HEK293 (cell line): Measurements from ENCODE around the gene SLC44A5.

ENCODE experiments used
- CTCF ChIA-PET: fragments of 350-600 bp; formaldehyde crosslinking; extraction: SDS; loops from one replicate; lab custom pipeline; 2021; ENCODE audit warnings: antibody characterized with exemption; lab: Yijun Ruan, JAX
- POLR2A ChIA-PET: fragments of 300-600 bp; formaldehyde crosslinking; extraction: SDS; loops from one replicate; lab custom pipeline; 2020; ENCODE audit warnings: antibody characterized with exemption, inconsistent platforms; lab: Yijun Ruan, JAX
- H3K27ac ChIP-seq: fragments of 200-500 bp; sonication (Bioruptor generic); 2 replicates; pipeline ENCODE4 v1.5.1; 2014; ENCODE audit warnings: low read depth, low read length, control low read depth, inconsistent platforms; ENCODE audit errors: extremely low read depth
- H3K36me3 ChIP-seq, 2 experiments: fragments of 200-500 bp in 1 of 2; sonication (Bioruptor generic) in 1 of 2; 1 replicate in 1 of 2; 2 replicates in 1 of 2; pipeline ENCODE4 v1.5.1; 2014 to 2017; ENCODE audit warnings: inconsistent platforms in 2 of 2, low read length in 2 of 2; ENCODE audit not compliant: control insufficient read depth in 2 of 2, insufficient read depth in 1 of 2
- H3K4me1 ChIP-seq: fragments of 200-500 bp; sonication (Bioruptor generic); 2 replicates; pipeline ENCODE4 v1.5.1; 2014; ENCODE audit warnings: mild to moderate bottlenecking, low read length, inconsistent platforms; ENCODE audit not compliant: control insufficient read depth, insufficient read depth
- H3K4me3 ChIP-seq: 2 replicates; pipeline ENCODE4 v1.5.1; 2011; ENCODE audit warnings: low read depth, mild to moderate bottlenecking, control low read depth, low read length, moderate library complexity
- H3K9me3 ChIP-seq: fragments of 200-500 bp; sonication (Bioruptor generic); 2 replicates; pipeline ENCODE4 v1.5.1; 2014; ENCODE audit warnings: low read depth, low read length, inconsistent platforms; ENCODE audit not compliant: control insufficient read depth, insufficient read depth
- BCL6B ChIP-seq: fragments of 450-650 bp; formaldehyde crosslinking; IDR thresholded peaks from 2 replicates; pipeline ENCODE4 v1.5.1; 2017; ENCODE audit warnings: missing biosample characterization, missing genetic modification characterization
- INSM2 ChIP-seq: fragments of 450-650 bp; formaldehyde crosslinking; IDR thresholded peaks from 2 replicates; pipeline ENCODE4 v1.5.1; 2016; ENCODE audit warnings: missing biosample characterization, missing genetic modification characterization
- KLF16 ChIP-seq: fragments of 450-650 bp; formaldehyde crosslinking; IDR thresholded peaks from 2 replicates; pipeline ENCODE4 v1.5.1; 2017; ENCODE audit warnings: missing biosample characterization, missing genetic modification characterization
- PATZ1 ChIP-seq: fragments of 450-650 bp; formaldehyde crosslinking; IDR thresholded peaks from 2 replicates; pipeline ENCODE4 v1.5.1; 2016; ENCODE audit warnings: missing biosample characterization, missing genetic modification characterization
- PRDM2 ChIP-seq: fragments of 450-650 bp; formaldehyde crosslinking; IDR thresholded peaks from 2 replicates; pipeline ENCODE4 v1.5.1; 2016; ENCODE audit warnings: missing biosample characterization, missing genetic modification characterization, borderline replicate concordance
- REST ChIP-seq: fragments of 450-650 bp; formaldehyde crosslinking; IDR thresholded peaks from 2 replicates; pipeline ENCODE4 v1.5.1; 2016; ENCODE audit warnings: missing biosample characterization, missing genetic modification characterization
- ZBTB8A ChIP-seq: fragments of 450-650 bp; formaldehyde crosslinking; IDR thresholded peaks from 2 replicates; pipeline ENCODE4 v1.5.1; 2016; ENCODE audit warnings: missing biosample characterization, missing genetic modification characterization
- ZNF2 ChIP-seq: fragments of 450-650 bp; formaldehyde crosslinking; IDR thresholded peaks from 2 replicates; pipeline ENCODE4 v1.5.1; 2016; ENCODE audit warnings: missing biosample characterization, missing genetic modification characterization
- ZNF366 ChIP-seq: fragments of 450-650 bp; formaldehyde crosslinking; conservative IDR thresholded peaks from 2 replicates; pipeline ENCODE4 v1.5.1; 2016; ENCODE audit warnings: missing biosample characterization, missing genetic modification characterization
- ZNF639 ChIP-seq: fragments of 450-650 bp; formaldehyde crosslinking; IDR thresholded peaks from 2 replicates; pipeline ENCODE4 v1.5.1; 2016; ENCODE audit warnings: missing biosample characterization, missing genetic modification characterization

SLC44A5 gene

GRCh38 chr1:75345538-75346292 is 265.2 kb downstream of the SLC44A5 start (continued):
- TF ChIP-seq ZNF2 (tag by site-specific recombination) (no peak), KLF16 (tag by site-specific recombination) (no peak), ZNF366 (tag by site-specific recombination) (peak; percentile 82)

GRCh38 chr1:75342786-75343185 is 268.1 kb downstream of the SLC44A5 start:
- Histone ChIP-seq H3K4me3 (no peak overlapping the region), H3K36me3 (peaks cover 0 to 9% of the 10 kb centered on the region in 2 experiments; a peak in 1 of 3 replicates), H3K9me3 (no peaks in the 10 kb centered on the region), H3K4me1 (peaks cover 27% of the 10 kb centered on the region), H3K27ac (no peak overlapping the region)
- CTCF ChIA-PET = interaction anchor here (1.3 kb wide), 1 partner anchor 12 kb away, joined by 4 read pairs; no protein-coding TSS in a partner anchor
- no peak for TF ChIP-seq ZNF639 (tag by site-specific recombination)
- no peak for TF ChIP-seq INSM2 (tag by site-specific recombination)
- no peak for TF ChIP-seq PATZ1 (tag by site-specific recombination)
- TF ChIP-seq KLF16 (tag by site-specific recombination) = no peak
- TF ChIP-seq REST = no peak
- TF ChIP-seq PRDM2 = no peak
- TF ChIP-seq ZBTB8A (tag by site-specific recombination) = no peak
- TF ChIP-seq BCL6B (tag by site-specific recombination) = no peak
- POLR2A ChIA-PET = no interaction called here
